ENCODE measurements around the gene CREBBP. TPM values are rescaled to one million over a fixed set of nuclear protein-coding genes. Genes with fewer than 3 reads are reported as not detected.

CREBBP gene
- total RNA-seq, 2 donors from 2014 or later: 35.3 to 57.7 TPM

- ATAC-seq: no peak
- WGBS, 2 donors: 89 to 90% methylated on average over 14 of the region's 14 CpGs
- Histone ChIP-seq H3K27me3 (no peaks in the 10 kb centered on the region), H3K36me3 (replicated peaks in 1 of 2; ENCODE audit: insufficient read depth in 1 of 2, low read depth in 2 of 2) (peaks cover 0 to 18% of the 10 kb centered on the region in 2 donors), H3K27ac (no peak overlapping the region), H3K4me3 (no peak overlapping the region), H3K9me3 (no peaks in the 10 kb centered on the region), H3K4me1 (no peaks in the 10 kb centered on the region)
- TF ChIP-seq POLR2A (IDR thresholded peaks at IDR 0.05) (no peak), CTCF (IDR thresholded peaks at IDR 0.05) (no peak)
- intact Hi-C loops (cut with DNase I): no loop called here
- DNase-seq: no peak
These were observed 119.0 kb downstream of the CREBBP start for GRCh38 chr16:3761375-3762106.

- Histone ChIP-seq H3K27me3 (no peaks in the 10 kb centered on the region), H3K9me3 (no peaks in the 10 kb centered on the region), H3K36me3 (replicated peaks in 1 of 2; ENCODE audit: insufficient read depth in 1 of 2, low read depth in 2 of 2) (peaks cover 0 to 23% of the 10 kb centered on the region in 2 donors), H3K4me3 (no peak overlapping the region), H3K4me1 (peaks cover 3% of the 10 kb centered on the region), H3K27ac (no peak overlapping the region)
- 97 to 98% methylated on average over 6 of the region's 6 CpGs for WGBS, 2 donors
- TF ChIP-seq CTCF (IDR thresholded peaks at IDR 0.05) (no peak), POLR2A (IDR thresholded peaks at IDR 0.05) (no peak)
- intact Hi-C loops (cut with DNase I): no loop called here
- no peak for ATAC-seq
- no peak for DNase-seq
These were observed 120.0 kb downstream of the CREBBP start for GRCh38 chr16:3760518-3760917.

GRCh38 chr16:3759736-3760135 is 120.8 kb downstream of the CREBBP start:
- DNase-seq (no peak), ATAC-seq (no peak)
- H3K27me3 ChIP-seq: no peaks in the 10 kb centered on the region
- TF ChIP-seq CTCF (IDR thresholded peaks at IDR 0.05) (no peak), POLR2A (IDR thresholded peaks at IDR 0.05) (no peak)
- no peaks in the 10 kb centered on the region for H3K9me3 ChIP-seq
- intact Hi-C loops (cut with DNase I): no loop called here
- H3K4me1 ChIP-seq: peaks cover 10% of the 10 kb centered on the region
- no peak overlapping the region for H3K27ac ChIP-seq
- WGBS, 2 donors: 82 to 87% methylated on average over 5 of the region's 5 CpGs
- H3K36me3 ChIP-seq (replicated peaks in 1 of 2; ENCODE audit: insufficient read depth in 1 of 2, low read depth in 2 of 2): peaks cover 0 to 23% of the 10 kb centered on the region in 2 donors
- H3K4me3 ChIP-seq: no peak overlapping the region

- Histone ChIP-seq H3K27me3 (no peaks in the 10 kb centered on the region), H3K4me3 (no peak overlapping the region), H3K9me3 (no peaks in the 10 kb centered on the region), H3K4me1 (peaks cover 11% of the 10 kb centered on the region), H3K36me3 (replicated peaks in 1 of 2; ENCODE audit: insufficient read depth in 1 of 2, low read depth in 2 of 2) (peaks cover 0 to 15% of the 10 kb centered on the region in 2 donors), H3K27ac (no peak overlapping the region)
- DNase-seq: no peak
- ATAC-seq: no peak
- no peak for TF ChIP-seq POLR2A (IDR thresholded peaks at IDR 0.05)
- no peak for TF ChIP-seq CTCF (IDR thresholded peaks at IDR 0.05)
- 87 to 90% methylated on average over 9 of the region's 9 CpGs for WGBS, 2 donors
- intact Hi-C loops (cut with DNase I): no loop called here
These were observed 124.4 kb downstream of the CREBBP start for GRCh38 chr16:3756113-3756512.

GRCh38 chr16:3755249-3755648 is 125.3 kb downstream of the CREBBP start:
- H3K4me1 ChIP-seq: peaks cover 11% of the 10 kb centered on the region
- intact Hi-C loops (cut with DNase I): no loop called here
- WGBS, 2 donors: 34 to 37% methylated on average over 4 of the region's 4 CpGs
- H3K4me3 ChIP-seq: no peak overlapping the region
- H3K9me3 ChIP-seq: no peaks in the 10 kb centered on the region
- no peaks in the 10 kb centered on the region for H3K27me3 ChIP-seq
- TF ChIP-seq POLR2A (IDR thresholded peaks at IDR 0.05): no peak
- TF ChIP-seq CTCF (IDR thresholded peaks at IDR 0.05): no peak
- ATAC-seq (no peak), DNase-seq (no peak)
- no peak overlapping the region for H3K27ac ChIP-seq
- H3K36me3 ChIP-seq (replicated peaks in 1 of 2; ENCODE audit: insufficient read depth in 1 of 2, low read depth in 2 of 2): peaks cover 0 to 15% of the 10 kb centered on the region in 2 donors
